ENCODE measurements around the gene PPEF2. TPM values are rescaled to one million over a fixed set of nuclear protein-coding genes. Genes with fewer than 3 reads are reported as not detected.

The PPEF2 gene
- total RNA-seq, 1 experiment from 2014 or later = not detected

GRCh38 chr4:75898536-75898935 lies 3.7 kb downstream of the PPEF2 start:
- Histone ChIP-seq H3K27ac (ENCODE audit: insufficient read length, low read depth, low read length) (no peak overlapping the region), H2BK120ac (ENCODE audit: low read depth, low read length, poor library complexity, severe bottlenecking) (no peak overlapping the region), H4K20me1 (ENCODE audit: control insufficient read depth, insufficient read depth, insufficient read length) (no peaks in the 10 kb centered on the region), H3K27me3 (ENCODE audit: insufficient read depth, low read length) (no peaks in the 10 kb centered on the region), H2BK20ac (ENCODE audit: low read depth, low read length, poor library complexity, severe bottlenecking) (no peak overlapping the region), H3K79me1 (ENCODE audit: insufficient read depth, low read depth, low read length, poor library complexity, severe bottlenecking) (no peaks in the 10 kb centered on the region), H2BK5ac (ENCODE audit: insufficient read length, low read length) (no peak overlapping the region), H2AK5ac (ENCODE audit: insufficient read length, low read length) (no peak overlapping the region), H4K91ac (ENCODE audit: insufficient read length, low read depth, low read length) (no peak overlapping the region), H2AFZ (ENCODE audit: low read length) (no peak overlapping the region), H3K23ac (ENCODE audit: insufficient read length, low read depth, low read length) (no peak overlapping the region), H3K23me2 (ENCODE audit: insufficient read length, low read depth, low read length, poor library complexity, severe bottlenecking) (no peaks in the 10 kb centered on the region), H3K4ac (ENCODE audit: low read depth, low read length) (no peak overlapping the region), H2BK15ac (ENCODE audit: low read depth, low read length) (no peak overlapping the region), H3K4me1 (ENCODE audit: insufficient read depth, low read length) (no peaks in the 10 kb centered on the region), H3K9me3 (ENCODE audit: control insufficient read depth, low read depth, low read length) (no peaks in the 10 kb centered on the region), H2BK12ac (ENCODE audit: insufficient read length, low read depth, low read length) (no peak overlapping the region), H3K79me2 (ENCODE audit: insufficient read depth, low read length) (no peaks in the 10 kb centered on the region), H3T11ph (ENCODE audit: low read length) (no peak overlapping the region), H3K9ac (ENCODE audit: extremely low read depth, insufficient read length, low read length) (no peak overlapping the region), H4K5ac (ENCODE audit: insufficient read length, low read depth, low read length) (no peak overlapping the region), H3K18ac (ENCODE audit: insufficient read length, low read depth, low read length) (no peak overlapping the region), H3K56ac (ENCODE audit: insufficient read length, low read depth, low read length) (no peak overlapping the region), H3K4me2 (ENCODE audit: insufficient read depth, insufficient read length, low read length) (no peak overlapping the region), H3K14ac (ENCODE audit: insufficient read depth, low read length) (no peak overlapping the region), H4K8ac (replicated peaks; ENCODE audit: insufficient read length, low read depth, low read length) (no peak overlapping the region)
- H3K27me3 Mint-ChIP-seq (ENCODE audit: low read depth) = no peaks in the 10 kb centered on the region
- no peak overlapping the region for H3K27ac Mint-ChIP-seq
- no peak overlapping the region for H3K4me3 Mint-ChIP-seq
- H3K4me1 Mint-ChIP-seq = no peaks in the 10 kb centered on the region
- peaks cover 5 to 8% (median 7%) of the 10 kb centered on the region in 3 experiments; a peak in 6 of 7 replicates for H3K36me3 Mint-ChIP-seq (ENCODE audit: insufficient read depth in 1 of 3, low read depth in 3 of 3)
- H3K9me3 Mint-ChIP-seq = peaks cover 16 to 18% of the 10 kb centered on the region in 2 experiments
- TF ChIP-seq CTCF (conservative IDR thresholded peaks at IDR 0.05) = no peak
- no peak for DNase-seq

Data from H9 (cell line).